Colon (tissue), 2 donors: ENCODE measurements around the gene SNTA1.
"Not testable (repeated sequence)": the region's sequence is repeated elsewhere in the genome, so short reads cannot be mapped to it uniquely, and the experiment has no call there.

Experiments
- FAIRE-seq: peaks from 2 replicates; lab custom pipeline; 2012; peaks lifted over from hg19 to GRCh38; lab: Jason Lieb, UNC
- donor health status: control.
- donor health status: control.

Gene SNTA1

GRCh38 chr20:33431797-33432381 lies 11.7 kb downstream of the SNTA1 start:
- no peak for FAIRE-seq

GRCh38 chr20:33423875-33424274 lies 19.7 kb downstream of the SNTA1 start:
- not testable (repeated sequence) for FAIRE-seq

- FAIRE-seq: no peak
Measured at GRCh38 chr20:33423141-33423834, 20.3 kb downstream of the SNTA1 start.

GRCh38 chr20:33419140-33419974 lies 24.2 kb downstream of the SNTA1 start:
- FAIRE-seq: no peak

- no peak for FAIRE-seq
Measured at GRCh38 chr20:33418033-33418432, 25.5 kb downstream of the SNTA1 start.

GRCh38 chr20:33415948-33416347 lies 27.6 kb downstream of the SNTA1 start:
- no peak for FAIRE-seq

- FAIRE-seq: no peak
Measured at GRCh38 chr20:33412484-33412838, 31.1 kb downstream of the SNTA1 start.

- FAIRE-seq: no peak
Measured at GRCh38 chr20:33411711-33412483, 31.7 kb downstream of the SNTA1 start.

- FAIRE-seq: no peak
Measured at GRCh38 chr20:33411242-33411641, 32.3 kb downstream of the SNTA1 start.

- no peak for FAIRE-seq
Measured at GRCh38 chr20:33410081-33410742, 33.4 kb downstream of the SNTA1 start.

GRCh38 chr20:33408716-33409654 lies 34.6 kb downstream of the SNTA1 start:
- FAIRE-seq: no peak

GRCh38 chr20:33408313-33408712 lies 35.2 kb downstream of the SNTA1 start:
- no peak for FAIRE-seq

- no peak for FAIRE-seq
Measured at GRCh38 chr20:33407796-33408195, 35.8 kb downstream of the SNTA1 start.

GRCh38 chr20:33407251-33407650 lies 36.3 kb downstream of the SNTA1 start:
- FAIRE-seq: no peak

- no peak for FAIRE-seq
Measured at GRCh38 chr20:33404281-33404680, 39.3 kb downstream of the SNTA1 start.

GRCh38 chr20:33401921-33402369 lies 41.6 kb downstream of the SNTA1 start:
- FAIRE-seq: no peak

GRCh38 chr20:33401184-33401920 lies 42.2 kb downstream of the SNTA1 start, which contains the start of gene CDK5RAP1:
Gene CDK5RAP1, minus strand, starts transcription at chr20:33401519. Its CDS starts 4,455 bp downstream, at chr20:33397064.
- no peak for FAIRE-seq

- no peak for FAIRE-seq
Measured at GRCh38 chr20:33400812-33401183, 42.8 kb downstream of the SNTA1 start.

GRCh38 chr20:33399924-33400323 lies 43.6 kb downstream of the SNTA1 start:
- FAIRE-seq: no peak

GRCh38 chr20:33394718-33395117 lies 48.8 kb downstream of the SNTA1 start:
- FAIRE-seq: no peak
